Activated CD8-positive, alpha-beta memory T cell treated with anti-CD3 and anti-CD28 coated beads for 24 hours (primary cell): ENCODE data around the gene LRWD1.
"Not testable (repeated sequence)": the region's sequence is repeated elsewhere in the genome, so short reads cannot be mapped to it uniquely, and the experiment has no call there.

Source experiments
- DNase-seq: peaks from one replicate; pipeline ENCODE4 v3.0.0-alpha.2; 2020

LRWD1 gene

GRCh38 chr7:102498321-102498720 lies 33.5 kb downstream of the LRWD1 start:
- not testable (repeated sequence) for DNase-seq

GRCh38 chr7:102503141-102503540 lies 38.4 kb downstream of the LRWD1 start:
- DNase-seq = not testable (repeated sequence)

- DNase-seq = not testable (repeated sequence)
These were observed 40.8 kb downstream of the LRWD1 start for GRCh38 chr7:102505298-102506185.

- not testable (repeated sequence) for DNase-seq
These were observed 42.8 kb downstream of the LRWD1 start for GRCh38 chr7:102507410-102508088.

- DNase-seq = not testable (repeated sequence)
These were observed 45.8 kb downstream of the LRWD1 start for GRCh38 chr7:102510575-102510974.

GRCh38 chr7:102511860-102512522 lies 47.2 kb downstream of the LRWD1 start:
- DNase-seq = not testable (repeated sequence)

- not testable (repeated sequence) for DNase-seq
These were observed 47.9 kb downstream of the LRWD1 start for GRCh38 chr7:102512642-102513221.

- not testable (repeated sequence) for DNase-seq
These were observed 50.3 kb downstream of the LRWD1 start for GRCh38 chr7:102514881-102515721.

GRCh38 chr7:102515889-102516288 lies 51.1 kb downstream of the LRWD1 start:
- not testable (repeated sequence) for DNase-seq

- not testable (repeated sequence) for DNase-seq
These were observed 52.2 kb downstream of the LRWD1 start for GRCh38 chr7:102516951-102517350.

GRCh38 chr7:102517550-102518147 lies 52.9 kb downstream of the LRWD1 start, which contains the start of gene RASA4B:
RASA4B (minus strand) TSS chr7:102517777; CDS start chr7:102517710, 67 bp downstream.
- DNase-seq = peak; percentile 60

GRCh38 chr7:102520797-102521196 lies 56.0 kb downstream of the LRWD1 start:
- DNase-seq = not testable (repeated sequence)
